ENCODE results near the gene USP2.

GRCh38 chr11:119335091-119335654 lies 46.3 kb downstream of the USP2 start:
- TF ChIP-seq CTCF (conservative IDR thresholded peaks at IDR 0.05; ENCODE audit: low read depth, low read length) (no peak), RFX5 (IDR thresholded peaks at IDR 0.05; ENCODE audit: low read depth, low read length) (no peak)

All from IMR-90 (cell line).